Ectodermal cell (in vitro differentiated cells): ENCODE data around the gene CBLL2.
"Not testable (repeated sequence)": the region's sequence is repeated elsewhere in the genome, so short reads cannot be mapped to it uniquely, and the experiment has no call there.

ENCODE experiments used
- H3K27ac ChIP-seq: 2 replicates; pipeline ENCODE4 v1.7.0; 2013; ENCODE audit warnings: mild to moderate bottlenecking, low read depth, low read length; ENCODE audit not compliant: insufficient read depth, poor library complexity, severe bottlenecking
- H3K27me3 ChIP-seq: 2 replicates; pipeline ENCODE4 v1.7.0; 2013; ENCODE audit warnings: mild to moderate bottlenecking, low read length; ENCODE audit not compliant: insufficient read depth, control insufficient read depth, poor library complexity, severe bottlenecking
- H3K36me3 ChIP-seq: one replicate; pipeline ENCODE4 v1.7.0; 2013; ENCODE audit warnings: low read length; ENCODE audit not compliant: control insufficient read depth, insufficient read depth
- H3K4me1 ChIP-seq: one replicate; pipeline ENCODE4 v1.7.0; 2013; ENCODE audit warnings: low read length; ENCODE audit not compliant: control insufficient read depth, insufficient read depth
- H3K4me3 ChIP-seq: 2 replicates; pipeline ENCODE4 v1.7.0; 2013; ENCODE audit warnings: low read depth, low read length, control low read depth; ENCODE audit not compliant: insufficient read depth
- H3K9me3 ChIP-seq: 2 replicates; pipeline ENCODE4 v1.7.0; 2013; ENCODE audit warnings: mild to moderate bottlenecking, low read length, moderate library complexity; ENCODE audit not compliant: control insufficient read depth
- WGBS, 2 experiments: methylation state at CpG; one replicate each; pipeline ENCODE4 v1.1.7; 2013; ENCODE audit warnings: missing lambda C conversion rate in 2 of 2; 5-methylcytosine and 5-hydroxymethylcytosine counted together

The CBLL2 gene

GRCh38 chrX:22278375-22278774 is 5.7 kb downstream of the CBLL2 start:
- Histone ChIP-seq H3K36me3 (no peaks in the 10 kb centered on the region), H3K9me3 (no peaks in the 10 kb centered on the region), H3K27me3 (no peaks in the 10 kb centered on the region), H3K4me3 (no peak overlapping the region), H3K27ac (no peak overlapping the region), H3K4me1 (no peaks in the 10 kb centered on the region)
- 69 to 73% methylated on average over 3 of the region's 3 CpGs for WGBS, 2 experiments

GRCh38 chrX:22289209-22289608 is 16.5 kb downstream of the CBLL2 start:
- not testable (repeated sequence) for H3K27me3 ChIP-seq, H3K4me3 ChIP-seq, H3K9me3 ChIP-seq, H3K36me3 ChIP-seq, H3K27ac ChIP-seq, H3K4me1 ChIP-seq
- 94 to 97% methylated on average over 3 of the region's 3 CpGs for WGBS, 2 experiments

- H3K36me3 ChIP-seq: no peaks in the 10 kb centered on the region
- no peaks in the 10 kb centered on the region for H3K4me1 ChIP-seq
- 100% methylated on average over 2 of the region's 2 CpGs; no CpG with 5 or more reads in 1 of the 2 experiments for WGBS, 2 experiments
- H3K27ac ChIP-seq: no peak overlapping the region
- no peaks in the 10 kb centered on the region for H3K9me3 ChIP-seq
- H3K27me3 ChIP-seq: no peaks in the 10 kb centered on the region
- no peak overlapping the region for H3K4me3 ChIP-seq
Observed at GRCh38 chrX:22296871-22297270, 24.2 kb downstream of the CBLL2 start.

GRCh38 chrX:22300130-22300529 is 27.4 kb downstream of the CBLL2 start:
- Histone ChIP-seq H3K9me3 (no peaks in the 10 kb centered on the region), H3K27me3 (no peaks in the 10 kb centered on the region), H3K4me1 (no peaks in the 10 kb centered on the region), H3K27ac (no peak overlapping the region), H3K36me3 (no peaks in the 10 kb centered on the region), H3K4me3 (no peak overlapping the region)
- WGBS, 2 experiments: 57 to 65% methylated on average over 2 of the region's 2 CpGs

GRCh38 chrX:22310779-22311178 is 38.1 kb downstream of the CBLL2 start:
- 97 to 100% methylated on average over 3 of the region's 3 CpGs for WGBS, 2 experiments
- H3K27me3 ChIP-seq: no peaks in the 10 kb centered on the region
- no peak overlapping the region for H3K4me3 ChIP-seq
- no peaks in the 10 kb centered on the region for H3K36me3 ChIP-seq
- H3K4me1 ChIP-seq: peaks cover 3% of the 10 kb centered on the region
- no peak overlapping the region for H3K27ac ChIP-seq
- no peaks in the 10 kb centered on the region for H3K9me3 ChIP-seq

- Histone ChIP-seq H3K36me3 (no peaks in the 10 kb centered on the region), H3K4me1 (peaks cover 3% of the 10 kb centered on the region), H3K9me3 (no peaks in the 10 kb centered on the region), H3K4me3 (no peak overlapping the region), H3K27me3 (no peaks in the 10 kb centered on the region), H3K27ac (no peak overlapping the region)
- WGBS, 2 experiments: 86 to 92% methylated on average over 1 of the region's 3 CpGs
Observed at GRCh38 chrX:22313766-22314165, 41.1 kb downstream of the CBLL2 start.

- Histone ChIP-seq H3K27ac (no peak overlapping the region), H3K27me3 (no peaks in the 10 kb centered on the region)
- WGBS, 2 experiments: 84 to 93% methylated on average over 2 to 3 of the region's 5 CpGs
Observed at GRCh38 chrX:22314211-22314610, 41.5 kb downstream of the CBLL2 start.

GRCh38 chrX:22314692-22315091 is 42.0 kb downstream of the CBLL2 start:
- no peak overlapping the region for H3K4me3 ChIP-seq
- H3K9me3 ChIP-seq: no peaks in the 10 kb centered on the region
- H3K4me1 ChIP-seq: peaks cover 3% of the 10 kb centered on the region
- H3K27me3 ChIP-seq: no peaks in the 10 kb centered on the region
- H3K36me3 ChIP-seq: no peaks in the 10 kb centered on the region
- H3K27ac ChIP-seq: no peak overlapping the region
- WGBS, 2 experiments: 17% methylated on average over 2 of the region's 2 CpGs; no CpG with 5 or more reads in 1 of the 2 experiments

More at GRCh38 chrX:22314211-22314610, 41.5 kb downstream of the CBLL2 start:
- H3K4me1 ChIP-seq: peaks cover 3% of the 10 kb centered on the region
- H3K4me3 ChIP-seq: no peak overlapping the region
- H3K36me3 ChIP-seq: no peaks in the 10 kb centered on the region
- H3K9me3 ChIP-seq: no peaks in the 10 kb centered on the region

- 60 to 76% methylated on average over 1 to 3 of the region's 3 CpGs for WGBS, 2 experiments
- H3K9me3 ChIP-seq: no peaks in the 10 kb centered on the region
- H3K4me3 ChIP-seq: no peak overlapping the region
Observed at GRCh38 chrX:22315151-22315550, 42.4 kb downstream of the CBLL2 start.

GRCh38 chrX:22320236-22320873 is 47.6 kb downstream of the CBLL2 start:
- Histone ChIP-seq H3K4me1 (no peaks in the 10 kb centered on the region), H3K36me3 (no peaks in the 10 kb centered on the region), H3K27me3 (no peaks in the 10 kb centered on the region), H3K4me3 (no peak overlapping the region), H3K9me3 (no peaks in the 10 kb centered on the region), H3K27ac (peak overlapping the region; percentile 44)
- WGBS, 2 experiments: 58 to 60% methylated on average over 8 to 11 of the region's 12 CpGs

More at GRCh38 chrX:22315151-22315550, 42.4 kb downstream of the CBLL2 start:
- Histone ChIP-seq H3K27ac (no peak overlapping the region), H3K4me1 (peaks cover 3% of the 10 kb centered on the region), H3K27me3 (no peaks in the 10 kb centered on the region), H3K36me3 (no peaks in the 10 kb centered on the region)
